GM18507 (cell line): ENCODE measurements around the gene APC2.
"Not testable (repeated sequence)": the region's sequence is repeated elsewhere in the genome, so short reads cannot be mapped to it uniquely, and the experiment has no call there.

Experiments used
- DNase-seq: peaks from one replicate; pipeline ENCODE4 v3.0.0; 2011; ENCODE audit warnings: low read depth; ENCODE audit not compliant: insufficient read length; ENCODE audit errors: extremely low spot score
- FAIRE-seq: peaks from 2 replicates; lab custom pipeline; 2011; peaks lifted over from hg19 to GRCh38; lab: Jason Lieb, UNC

The APC2 gene

DNA sequence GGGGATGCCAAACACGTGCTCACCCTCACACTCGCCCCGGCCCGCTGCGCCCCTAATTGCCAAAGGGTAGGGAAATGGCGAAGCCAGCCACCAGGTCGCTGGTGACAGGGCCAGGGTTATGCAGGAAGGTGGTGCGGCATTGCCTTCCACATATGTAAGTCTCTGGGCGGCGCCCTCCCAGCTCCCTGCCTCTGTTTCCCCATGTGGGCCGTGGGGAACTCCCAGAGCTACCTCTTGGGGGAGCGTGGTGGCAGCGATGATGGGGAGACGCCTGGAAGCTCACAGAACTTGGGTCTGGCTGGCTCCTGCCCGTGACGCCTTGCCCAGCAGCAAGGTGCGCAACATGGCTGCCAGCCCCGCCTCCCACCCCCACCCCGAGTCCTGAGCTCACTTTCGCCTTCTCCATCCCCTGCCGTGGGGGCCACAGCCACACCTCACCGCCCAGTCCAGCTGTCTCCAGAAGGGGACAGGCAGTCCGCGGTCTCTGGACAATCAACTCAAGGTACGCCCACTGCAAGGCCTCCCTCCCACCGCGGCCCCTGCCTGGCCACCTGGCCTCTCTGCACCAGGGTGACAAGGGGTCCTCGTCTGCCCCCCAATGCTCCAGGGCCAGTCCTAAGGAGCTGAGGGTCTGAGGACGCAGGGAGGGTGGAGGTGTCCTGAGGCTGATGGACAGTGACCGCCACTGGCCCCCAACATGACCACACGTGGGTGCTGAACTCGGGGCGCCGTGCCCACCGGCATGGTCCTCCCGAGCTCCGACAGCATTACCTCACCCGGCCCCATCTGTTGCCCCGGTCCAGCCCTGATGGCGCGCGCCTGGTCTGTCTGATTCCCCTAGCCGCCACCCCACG is 22.5 kb downstream of the APC2 start:
- DNase-seq (no peak), FAIRE-seq (no peak)

DNA sequence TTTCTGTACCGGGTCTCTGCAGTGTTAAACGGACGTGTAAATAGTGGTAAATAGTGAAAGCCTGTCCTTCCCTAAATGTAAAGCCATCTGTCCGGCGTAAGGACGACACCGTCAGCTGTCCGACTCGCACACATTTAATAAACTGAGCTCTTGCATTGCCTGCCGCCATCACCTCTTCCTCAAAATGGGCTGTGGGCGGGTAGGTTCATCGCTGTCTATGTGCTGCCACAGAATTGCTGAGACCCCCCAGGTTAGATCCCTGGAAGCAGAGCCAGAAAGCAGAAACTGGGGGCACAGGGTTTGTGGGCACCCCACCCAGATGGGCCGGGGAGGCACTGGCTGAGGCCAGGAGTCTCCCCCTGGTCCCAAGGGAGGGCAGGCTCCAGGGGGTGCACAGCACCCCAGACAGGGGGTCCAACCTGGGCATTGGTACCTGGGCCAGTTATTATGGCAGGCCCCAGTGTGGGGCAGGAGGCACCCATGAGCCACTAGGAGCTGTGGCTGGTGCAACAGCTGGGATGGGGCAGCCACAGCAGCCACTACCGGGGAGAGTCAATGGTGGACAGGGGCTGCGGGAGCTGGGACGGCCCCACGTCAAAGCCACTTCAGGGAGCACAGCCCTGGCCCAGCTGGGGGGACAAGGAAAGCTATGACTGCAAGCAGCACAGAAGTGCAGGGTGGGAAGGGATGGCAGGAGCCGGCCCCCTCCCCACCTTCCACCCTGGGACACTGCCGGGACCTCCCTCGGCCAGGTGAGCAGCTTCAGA is 23.3 kb downstream of the APC2 start:
- DNase-seq (no peak), FAIRE-seq (no peak)

DNA sequence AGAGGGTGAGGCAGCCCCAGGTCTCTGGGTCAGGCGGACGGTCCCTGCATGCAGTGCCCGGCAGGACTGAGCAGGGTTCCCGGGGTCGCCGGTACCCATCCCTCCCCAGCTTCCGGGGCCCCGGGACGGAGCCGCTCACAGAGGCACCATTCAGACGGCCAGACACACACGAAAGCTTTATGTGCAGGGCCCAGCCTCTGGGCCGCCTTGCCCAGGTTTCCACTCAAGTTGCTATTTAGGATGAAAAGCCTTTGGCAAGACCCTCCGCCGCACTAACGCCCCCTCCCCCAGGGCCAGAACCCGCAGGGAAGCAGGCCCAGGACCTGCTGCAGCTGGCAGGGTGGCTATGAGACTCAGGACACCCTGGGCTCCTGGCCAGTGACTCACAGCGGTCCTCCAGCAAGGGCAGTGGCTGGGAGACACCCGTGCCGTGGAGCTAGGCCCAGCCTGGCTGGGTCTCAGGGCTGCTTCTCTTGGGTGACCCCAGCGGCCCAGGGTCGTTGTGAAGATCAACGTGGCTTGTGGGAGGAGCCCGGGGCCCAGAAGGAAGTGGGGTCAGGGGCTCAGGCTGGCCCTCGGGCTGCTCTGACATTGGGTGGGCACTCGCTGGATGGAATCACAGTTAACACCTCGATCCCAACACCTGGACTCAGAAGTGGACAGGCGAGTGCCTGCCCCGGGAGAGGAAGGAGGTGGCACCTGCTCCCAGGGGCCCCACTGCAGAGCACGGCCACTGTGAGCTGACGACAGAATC is 24.3 kb downstream of the APC2 start:
- FAIRE-seq (no peak), DNase-seq (no peak)

DNA sequence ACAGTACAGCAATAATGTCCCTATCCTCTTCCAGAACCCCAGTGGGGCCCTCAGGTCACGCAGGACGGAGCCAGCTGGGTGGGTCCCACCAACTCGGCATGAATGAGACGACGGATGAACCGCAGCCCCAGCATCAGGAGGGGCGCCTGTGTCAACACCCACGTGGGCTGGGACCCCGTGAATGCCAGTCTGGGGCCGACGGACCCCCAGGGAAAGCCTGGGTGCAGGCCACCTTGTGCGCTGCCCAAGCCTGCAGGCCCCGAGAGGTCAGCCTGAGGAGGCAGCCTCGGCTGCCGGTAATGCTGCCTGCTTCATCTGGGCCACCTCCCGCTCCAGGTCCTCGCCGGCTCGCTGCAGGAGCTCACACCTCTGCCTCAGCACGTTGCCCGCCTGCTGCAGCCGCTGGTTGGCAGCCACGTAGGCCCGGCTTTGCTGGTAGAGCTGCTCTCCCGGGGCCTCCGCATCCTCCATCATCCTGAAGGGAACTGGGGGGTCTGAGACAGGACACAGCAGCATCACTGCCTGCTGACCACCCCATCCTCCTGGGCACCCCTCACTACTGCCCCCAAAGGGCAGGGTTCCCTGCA is 24.9 kb downstream of the APC2 start:
- no peak for DNase-seq
- no peak for FAIRE-seq

DNA sequence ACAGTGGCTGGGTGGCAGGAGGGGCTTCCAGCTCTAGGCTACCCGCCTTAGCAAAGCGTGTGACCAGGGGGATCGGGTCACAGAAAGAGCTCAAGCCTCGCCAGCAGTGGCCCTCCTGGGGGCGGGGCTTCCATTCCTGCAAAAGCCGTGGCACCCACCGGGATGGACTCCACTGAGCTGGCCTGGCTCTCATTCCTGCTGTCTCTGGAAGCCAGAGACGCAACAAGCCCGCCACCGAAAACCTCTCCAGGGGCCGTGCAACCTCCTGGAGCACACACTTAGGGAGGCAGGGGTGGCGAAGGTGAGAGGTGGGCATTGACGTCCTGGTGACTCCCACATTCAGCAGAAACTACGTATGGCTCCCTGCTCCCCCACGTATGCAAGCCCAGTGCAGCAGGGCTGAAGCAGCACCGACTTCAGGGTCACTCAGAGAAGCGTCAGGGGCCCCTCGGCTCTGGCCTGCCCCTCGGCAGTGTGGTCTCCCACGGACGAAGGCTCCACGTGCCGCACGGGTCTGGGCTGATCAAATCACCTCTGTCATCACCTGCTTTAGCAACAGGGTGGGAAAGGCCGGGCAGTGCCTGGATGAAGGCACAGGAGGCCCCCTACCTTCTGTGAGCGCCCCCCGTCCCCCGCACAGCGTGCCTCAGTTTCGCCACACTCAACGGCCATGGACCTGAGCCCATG is 26.0 kb downstream of the APC2 start:
- FAIRE-seq (no peak), DNase-seq (no peak)

DNA sequence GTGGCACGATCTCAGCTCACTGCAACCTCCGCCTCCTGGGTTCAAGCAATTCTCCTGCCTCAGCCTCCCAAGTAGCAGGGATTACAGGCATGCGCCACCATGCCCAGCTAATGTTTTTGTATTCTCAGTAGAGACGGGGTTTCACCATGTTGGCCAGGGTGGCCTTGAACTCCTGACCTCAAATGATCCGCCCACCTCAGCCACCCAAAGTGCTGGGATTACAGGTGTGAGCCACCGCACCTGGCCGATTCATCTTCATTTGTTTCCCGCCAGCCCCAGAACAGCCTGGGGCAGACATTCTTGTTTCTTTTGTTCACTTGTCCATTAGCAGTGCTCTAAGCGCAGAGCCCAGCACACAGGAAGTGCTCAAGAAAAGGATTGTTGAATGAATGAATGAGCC is 27.1 kb downstream of the APC2 start:
- DNase-seq, FAIRE-seq: not testable (repeated sequence)

DNA sequence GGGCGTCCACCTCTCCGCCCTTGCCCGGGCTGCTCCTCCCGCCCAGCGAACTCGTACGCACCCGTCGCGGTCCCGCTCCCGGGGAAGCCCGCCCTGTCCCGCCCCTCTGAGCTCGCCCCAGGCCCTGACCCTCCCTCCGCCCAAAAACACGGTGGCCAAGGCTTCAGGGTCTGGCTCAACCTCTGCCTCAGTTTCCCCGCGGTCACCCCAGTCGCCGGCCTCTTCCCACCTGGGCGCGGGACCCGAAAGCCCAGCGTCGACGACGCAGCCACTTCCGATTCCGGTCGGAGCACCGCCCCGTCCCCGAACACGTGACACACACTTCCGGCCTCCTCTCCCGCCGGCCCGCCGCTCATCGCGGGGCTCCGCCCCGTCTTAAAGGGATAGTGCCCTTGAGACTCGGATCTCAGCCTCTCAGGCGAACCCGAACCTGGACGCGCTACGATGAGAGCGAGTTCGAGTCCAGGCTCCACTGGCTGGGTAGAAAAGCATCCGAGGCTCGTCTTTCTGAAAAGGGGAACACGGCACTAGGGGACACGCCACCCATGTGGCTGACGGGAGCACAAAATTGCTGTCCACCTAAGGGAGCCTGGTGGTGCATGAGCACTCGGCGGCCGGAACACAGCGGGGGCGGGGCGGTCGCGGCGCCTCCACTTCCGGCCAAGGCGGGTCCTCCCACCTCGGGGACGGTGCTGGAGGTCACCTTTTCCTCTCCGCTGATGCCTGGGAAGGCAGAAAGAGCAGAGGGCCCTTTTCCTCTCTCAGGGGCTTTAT is 29.2 kb downstream of the APC2 start, which contains the start of gene C19orf25:
C19orf25 (minus strand) TSS at position 282 of the 774 bp plus-strand sequence. CDS start 312 bp downstream, outside the sequence.
- FAIRE-seq (peak; percentile 99), DNase-seq (peak; percentile 95)

DNA sequence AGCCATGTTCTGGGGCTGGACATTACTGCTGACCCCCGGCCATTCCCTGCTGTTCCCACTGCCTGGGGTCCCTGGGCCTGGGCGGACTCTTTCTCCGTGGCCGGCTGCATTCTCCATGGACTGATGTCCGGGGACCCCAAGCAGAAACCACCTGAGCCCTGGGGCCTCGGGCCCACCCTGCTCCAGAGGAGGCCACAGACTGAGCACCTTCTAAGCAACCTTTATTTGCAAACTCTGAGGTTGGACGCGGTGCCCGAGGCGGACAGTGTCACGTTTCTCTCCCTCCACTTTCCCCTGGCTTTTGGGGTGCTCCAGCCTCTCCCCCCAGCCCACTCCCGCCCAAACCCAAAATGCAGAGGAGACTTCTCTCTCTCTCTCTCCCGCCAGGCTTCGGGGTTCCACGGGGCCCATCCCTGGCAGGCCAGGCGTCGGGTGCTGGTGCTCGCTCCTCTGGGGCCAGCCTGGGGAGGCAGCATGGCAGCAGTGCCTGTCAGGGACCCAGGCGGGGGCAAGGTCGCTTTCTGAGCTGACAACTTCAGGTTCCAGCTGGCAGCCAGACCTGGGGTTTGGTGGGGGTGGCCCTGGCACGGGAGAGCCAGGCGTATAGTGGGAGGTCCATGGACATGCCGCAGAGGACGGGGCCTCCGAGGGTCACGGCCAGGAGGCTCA is 31.4 kb downstream of the APC2 start:
- no peak for FAIRE-seq
- DNase-seq = no peak

DNA sequence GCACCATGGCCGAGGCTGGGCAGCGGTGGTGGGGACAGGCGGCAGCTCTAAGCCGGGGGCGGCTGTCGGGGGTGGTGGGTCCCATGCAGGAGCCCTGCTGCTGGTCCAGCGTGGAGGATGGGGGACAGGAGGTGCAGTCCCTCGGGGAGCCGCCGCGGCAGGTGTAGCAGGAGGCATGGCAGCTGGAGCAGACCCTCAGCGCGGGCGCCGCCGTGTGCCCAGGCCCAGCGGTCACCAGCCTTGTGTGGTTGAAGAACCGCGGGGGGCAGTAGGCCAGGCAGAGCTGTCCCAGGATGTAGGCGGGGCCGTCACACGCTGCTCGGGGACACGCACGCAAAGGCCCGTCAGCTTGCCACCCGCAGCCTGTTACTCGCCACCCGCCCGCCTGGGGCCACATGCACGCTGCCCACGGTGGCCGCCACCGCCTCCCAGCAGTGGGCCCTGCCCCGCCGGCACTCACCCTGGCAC is 32.0 kb downstream of the APC2 start:
- FAIRE-seq = no peak
- DNase-seq = no peak

DNA sequence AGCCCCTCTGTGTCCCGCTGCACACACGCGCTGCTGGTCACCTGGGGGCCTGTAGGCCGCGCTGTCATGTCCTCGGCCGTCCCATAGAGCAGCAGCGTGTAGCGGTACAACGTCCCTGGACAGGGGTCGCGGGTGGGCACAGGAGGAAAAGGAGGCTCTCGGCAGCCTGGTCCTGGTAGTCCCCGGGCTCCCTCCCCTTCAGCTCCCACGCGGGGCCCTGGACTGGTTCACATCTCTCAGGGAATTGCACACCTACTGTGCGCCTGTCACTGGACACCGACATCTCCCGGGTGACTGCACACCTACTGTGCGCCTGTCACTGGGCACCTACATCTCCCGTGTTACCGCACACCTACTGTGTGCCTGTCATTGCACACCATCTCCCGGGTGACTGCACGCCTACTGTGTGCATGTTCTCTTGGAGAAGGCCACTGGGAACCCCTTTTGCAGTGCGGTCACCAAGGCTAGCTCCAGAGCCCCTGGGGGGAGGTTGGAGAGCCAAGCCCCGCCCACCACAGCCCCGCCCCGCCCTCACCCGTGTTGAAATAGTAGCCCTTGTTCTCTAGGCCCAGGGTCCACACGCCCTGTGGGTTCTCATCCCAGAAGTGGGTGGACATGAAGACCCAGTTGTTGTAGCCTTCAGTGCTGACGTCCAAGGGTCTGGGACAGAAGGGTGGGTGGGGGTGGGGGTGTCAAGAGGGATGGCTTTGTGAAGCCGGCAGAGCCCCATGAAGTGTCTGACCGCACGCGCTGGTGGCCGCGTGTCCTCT is 32.6 kb downstream of the APC2 start:
- DNase-seq (no peak), FAIRE-seq (no peak)

DNA sequence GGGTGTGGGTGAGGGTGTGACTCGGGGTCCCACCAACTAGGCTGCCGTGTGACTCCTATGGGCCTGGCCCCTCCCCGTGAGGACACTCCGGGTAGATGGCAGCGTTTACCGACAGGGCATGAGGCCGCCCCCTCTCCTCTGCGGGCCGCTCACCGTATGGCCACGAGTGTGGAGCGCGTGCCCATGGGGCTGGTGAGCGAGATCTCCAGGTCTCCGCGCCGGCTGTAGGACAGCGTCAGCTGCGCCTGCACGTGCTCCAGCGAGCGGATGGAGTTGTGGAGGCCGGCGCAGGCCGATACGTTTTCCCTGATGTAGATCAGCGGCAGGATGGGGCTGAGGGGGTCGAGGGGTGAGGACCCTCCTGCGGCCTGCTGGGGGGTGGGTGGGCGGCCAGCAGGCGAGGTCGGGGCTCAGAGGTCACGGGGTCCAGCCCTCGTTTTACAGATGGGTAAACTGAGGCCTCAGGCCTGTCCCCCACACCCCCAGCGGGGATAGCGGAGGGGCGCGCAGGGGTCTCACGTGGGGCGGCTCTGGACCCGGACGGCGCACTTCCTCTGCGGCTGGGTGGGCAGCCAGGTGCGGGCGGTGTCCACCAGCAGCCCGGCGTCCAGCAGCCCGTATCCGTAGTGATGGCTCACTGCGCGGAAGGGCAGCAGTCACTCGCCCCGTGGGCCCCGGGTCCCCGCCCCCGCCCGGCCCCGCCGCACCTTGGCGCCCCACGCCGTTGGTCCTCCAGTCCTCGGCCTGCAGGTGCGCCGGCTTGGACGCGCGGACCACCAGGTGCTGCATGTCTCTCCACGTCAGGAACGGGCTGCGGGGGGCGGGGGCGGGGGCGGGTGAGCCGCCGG is 33.4 kb downstream of the APC2 start:
- no peak for DNase-seq
- no peak for FAIRE-seq

DNA sequence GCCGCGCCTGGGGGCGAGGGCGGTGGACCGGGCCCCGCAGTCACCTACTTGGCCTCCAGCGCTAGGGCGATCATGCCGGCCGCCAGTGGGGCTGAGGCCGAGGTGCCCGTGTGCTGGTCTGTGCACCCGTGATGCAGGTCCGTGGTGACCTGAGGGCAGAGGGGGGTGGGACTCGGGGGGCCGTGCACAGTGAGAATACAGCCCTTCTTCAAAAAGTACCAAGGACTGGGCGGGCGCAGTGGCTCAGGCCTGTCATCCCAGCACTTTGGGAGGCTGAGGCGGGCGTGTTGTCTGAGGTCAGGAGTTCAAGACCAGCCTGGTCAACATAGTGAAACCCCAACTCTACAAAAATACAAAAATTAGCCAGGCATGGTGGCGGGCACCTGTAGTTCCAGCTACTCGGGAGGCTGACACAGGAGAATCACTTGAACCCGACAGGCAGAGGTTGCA is 34.1 kb downstream of the APC2 start:
- no peak for DNase-seq
- FAIRE-seq = no peak

DNA sequence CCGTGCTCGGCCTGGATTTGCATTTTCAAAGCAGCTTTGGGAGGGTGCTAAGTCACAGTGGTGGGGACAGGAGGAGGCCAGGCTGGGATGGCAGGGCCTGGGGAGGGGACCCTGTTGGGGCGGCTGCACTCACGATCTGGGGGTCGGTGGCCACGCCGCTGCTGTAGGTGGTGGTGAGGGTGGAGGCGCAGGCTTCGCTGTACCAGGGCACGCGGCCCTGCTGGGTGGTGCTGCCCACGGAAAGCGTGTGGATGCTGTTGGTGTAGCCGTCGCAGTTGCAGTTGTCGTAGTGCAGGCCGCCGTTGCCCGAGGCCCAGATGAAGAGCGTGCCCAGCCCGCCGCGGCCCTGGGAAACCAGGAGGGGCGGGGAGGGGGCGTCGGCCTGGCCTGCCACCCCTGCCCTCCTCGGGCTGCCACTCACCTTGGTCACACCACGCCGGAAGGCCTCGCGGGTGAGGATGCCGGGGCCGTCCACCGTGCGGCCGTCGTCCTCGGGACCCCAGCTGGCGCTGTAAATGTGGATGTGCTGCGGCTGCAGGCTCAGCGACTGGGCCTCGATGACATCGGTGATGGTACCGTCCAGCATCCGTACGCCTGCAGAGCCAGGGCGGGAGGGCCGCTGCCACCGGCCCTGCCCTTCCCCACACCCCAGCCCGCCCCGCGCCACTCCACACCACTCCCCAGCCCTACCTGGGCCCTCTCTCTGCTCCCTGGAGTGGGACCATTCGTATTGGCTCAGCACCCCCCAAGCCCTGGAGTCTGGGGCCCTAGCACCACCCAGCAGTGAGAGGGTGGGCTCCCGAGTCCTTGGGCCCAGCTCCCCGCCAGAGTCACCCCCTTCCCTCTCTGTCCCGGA is 37.0 kb downstream of the APC2 start:
- FAIRE-seq = no peak
- no peak for DNase-seq

DNA sequence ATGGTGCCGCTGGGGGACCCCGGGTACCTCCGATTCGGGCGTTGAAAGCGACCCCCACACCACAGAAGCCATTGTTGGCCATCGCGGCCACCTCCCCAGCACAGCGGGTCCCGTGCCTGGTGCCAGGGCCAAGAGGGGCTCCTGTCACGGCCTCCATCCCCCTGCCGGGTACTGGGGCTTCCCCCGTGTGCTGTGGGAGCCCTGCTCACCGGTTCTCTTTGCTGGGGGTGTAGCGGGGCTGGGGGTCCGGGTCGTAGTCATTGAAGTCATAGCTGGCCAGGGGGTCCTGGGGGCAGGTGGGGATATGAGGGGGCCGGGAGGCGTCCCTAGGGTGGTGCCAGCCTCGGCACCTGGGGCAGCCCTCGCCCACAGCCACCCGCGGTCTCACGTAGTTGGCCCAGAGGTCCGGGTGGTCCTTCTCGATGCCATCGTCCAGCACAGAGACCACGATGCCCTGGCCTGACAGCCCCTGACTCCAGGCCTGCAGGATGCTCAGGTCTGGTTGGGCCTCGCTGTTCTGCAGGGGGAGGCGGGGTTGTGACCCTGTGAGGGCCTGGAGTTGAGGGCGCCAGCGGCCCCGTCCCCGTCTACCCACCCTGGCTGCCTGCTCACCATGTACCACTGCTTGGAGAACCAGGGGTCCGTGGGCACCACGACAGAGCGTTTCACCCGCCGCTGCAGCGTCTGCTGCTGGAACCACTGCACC is 37.8 kb downstream of the APC2 start:
- FAIRE-seq (no peak), DNase-seq (no peak)

DNA sequence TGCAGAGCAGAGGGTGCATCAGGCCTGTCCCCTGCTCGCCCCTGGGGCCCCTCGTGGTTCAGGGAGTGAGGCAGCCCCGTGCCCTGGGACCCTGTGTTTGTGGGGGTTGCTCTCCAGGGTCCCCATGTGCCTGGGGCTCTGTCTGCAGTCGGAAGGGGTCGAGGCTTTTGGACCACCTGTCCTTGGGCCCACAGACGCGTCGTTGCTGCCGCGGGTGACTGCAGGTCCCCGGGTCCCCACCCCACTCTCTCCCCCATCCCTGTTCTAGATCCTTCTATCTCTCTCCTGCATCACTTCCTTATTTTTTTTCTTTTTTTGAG is 38.3 kb downstream of the APC2 start:
- DNase-seq (no peak), FAIRE-seq (no peak)
